ENCODE results near the gene TRAF4.
"Not testable (repeated sequence)": the region's sequence is repeated elsewhere in the genome, so short reads cannot be mapped to it uniquely, and the experiment has no call there.

TRAF4 gene

GRCh38 chr17:28714281-28714680 lies 29.5 kb upstream of the TRAF4 start:
- DNase-seq (ENCODE audit: low read depth), result no peak

- DNase-seq (ENCODE audit: low read depth), result no peak
These were observed 28.6 kb upstream of the TRAF4 start for GRCh38 chr17:28715217-28715616.

GRCh38 chr17:28716740-28717577 lies 26.9 kb upstream of the TRAF4 start:
- peak; percentile 49 for DNase-seq (ENCODE audit: low read depth)

- peak; percentile 92 for DNase-seq (ENCODE audit: low read depth)
These were observed 26.1 kb upstream of the TRAF4 start, which contains the start of gene RAB34 for GRCh38 chr17:28717578-28718332. TSS of gene RAB34 (minus strand) at chr17:28717868. CDS start at chr17:28717266, 602 bp downstream.

- DNase-seq (ENCODE audit: low read depth), result peak; percentile 33
These were observed 25.3 kb upstream of the TRAF4 start for GRCh38 chr17:28718333-28719020.

GRCh38 chr17:28719021-28719433 lies 24.8 kb upstream of the TRAF4 start:
- no peak for DNase-seq (ENCODE audit: low read depth)

GRCh38 chr17:28720247-28720996 lies 23.4 kb upstream of the TRAF4 start:
- no peak for DNase-seq (ENCODE audit: low read depth)

- DNase-seq (ENCODE audit: low read depth), result not testable (repeated sequence)
These were observed 22.8 kb upstream of the TRAF4 start for GRCh38 chr17:28720997-28721329.

GRCh38 chr17:28722417-28723158 lies 21.2 kb upstream of the TRAF4 start:
- no peak for DNase-seq (ENCODE audit: low read depth)

GRCh38 chr17:28723159-28723835 lies 20.5 kb upstream of the TRAF4 start:
- no peak for DNase-seq (ENCODE audit: low read depth)

GRCh38 chr17:28723836-28724499 lies 19.8 kb upstream of the TRAF4 start:
- DNase-seq (ENCODE audit: low read depth), result not testable (repeated sequence)

- DNase-seq (ENCODE audit: low read depth), result no peak
These were observed 19.2 kb upstream of the TRAF4 start for GRCh38 chr17:28724500-28725165.

- DNase-seq (ENCODE audit: low read depth), result peak; percentile 61
These were observed 18.6 kb upstream of the TRAF4 start for GRCh38 chr17:28725166-28725659.

- DNase-seq (ENCODE audit: low read depth), result peak; percentile 88
These were observed 18.1 kb upstream of the TRAF4 start for GRCh38 chr17:28725660-28726225.

GRCh38 chr17:28726226-28726626 lies 17.6 kb upstream of the TRAF4 start, which contains the start of gene TLCD1:
TSS of gene TLCD1 (minus strand) at chr17:28726233. CDS start at chr17:28726097, 136 bp downstream.
- peak; percentile 73 for DNase-seq (ENCODE audit: low read depth)

- DNase-seq (ENCODE audit: low read depth), result peak; percentile 92
These were observed 17.0 kb upstream of the TRAF4 start for GRCh38 chr17:28726627-28727491.

GRCh38 chr17:28728364-28729200 lies 15.2 kb upstream of the TRAF4 start, which contains the start of gene NEK8:
TSS of gene NEK8 (plus strand) at chr17:28728788. CDS start at chr17:28728814, 26 bp downstream.
- DNase-seq (ENCODE audit: low read depth), result peak; percentile 94
